HEK293 (cell line): Measurements from ENCODE around the gene DCAF6.

Experiments used
- ATF2 ChIP-seq: fragments of 450-650 bp; formaldehyde crosslinking; IDR thresholded peaks from 2 replicates; pipeline ENCODE4 v1.5.1; 2016; ENCODE audit warnings: missing biosample characterization, missing genetic modification characterization, low read depth
- BCL11B ChIP-seq: fragments of 450-650 bp; formaldehyde crosslinking; IDR thresholded peaks from 2 replicates; pipeline ENCODE4 v1.5.1; 2016; ENCODE audit warnings: low read depth, missing biosample characterization, missing genetic modification characterization
- BCL6B ChIP-seq: fragments of 450-650 bp; formaldehyde crosslinking; IDR thresholded peaks from 2 replicates; pipeline ENCODE4 v1.5.1; 2017; ENCODE audit warnings: missing biosample characterization, missing genetic modification characterization
- CTCF ChIP-seq: fragments of 450-650 bp; formaldehyde crosslinking; IDR thresholded peaks from 2 replicates; pipeline ENCODE4 v1.5.1; 2016; ENCODE audit warnings: missing biosample characterization, missing genetic modification characterization
- GFI1B ChIP-seq: fragments of 450-650 bp; formaldehyde crosslinking; IDR thresholded peaks from 2 replicates; pipeline ENCODE4 v1.5.1; 2016; ENCODE audit warnings: missing biosample characterization, missing genetic modification characterization
- GLI4 ChIP-seq: fragments of 450-650 bp; formaldehyde crosslinking; IDR thresholded peaks from 2 replicates; pipeline ENCODE4 v1.5.1; 2016; ENCODE audit warnings: missing biosample characterization, missing genetic modification characterization
- MYNN ChIP-seq: fragments of 450-650 bp; formaldehyde crosslinking; IDR thresholded peaks from 2 replicates; pipeline ENCODE4 v1.5.1; 2016; ENCODE audit warnings: missing biosample characterization, missing genetic modification characterization, borderline replicate concordance
- YY1 ChIP-seq: fragments of 450-650 bp; formaldehyde crosslinking; IDR thresholded peaks from 2 replicates; pipeline ENCODE4 v1.5.1; 2018; ENCODE audit warnings: missing biosample characterization, missing genetic modification characterization
- ZBTB21 ChIP-seq: fragments of 450-650 bp; formaldehyde crosslinking; IDR thresholded peaks from 2 replicates; pipeline ENCODE4 v1.5.1; 2017; ENCODE audit warnings: missing biosample characterization, missing genetic modification characterization
- ZFP69B ChIP-seq: fragments of 450-650 bp; formaldehyde crosslinking; IDR thresholded peaks from 2 replicates; pipeline ENCODE4 v1.5.1; 2016; ENCODE audit warnings: missing biosample characterization, missing genetic modification characterization
- ZNF174 ChIP-seq: fragments of 450-650 bp; formaldehyde crosslinking; IDR thresholded peaks from 2 replicates; pipeline ENCODE4 v1.5.0; 2017; ENCODE audit warnings: missing biosample characterization, mild to moderate bottlenecking, missing genetic modification characterization
- ZNF362 ChIP-seq: fragments of 450-650 bp; formaldehyde crosslinking; IDR thresholded peaks from 2 replicates; pipeline ENCODE4 v1.5.1; 2016; ENCODE audit warnings: missing biosample characterization, missing genetic modification characterization
- ZNF768 ChIP-seq: fragments of 450-650 bp; formaldehyde crosslinking; IDR thresholded peaks from 2 replicates; pipeline ENCODE4 v1.5.1; 2018; ENCODE audit warnings: missing biosample characterization, mild to moderate bottlenecking, missing genetic modification characterization
- ZSCAN18 ChIP-seq: fragments of 450-650 bp; formaldehyde crosslinking; IDR thresholded peaks from 2 replicates; pipeline ENCODE4 v1.5.1; 2016; ENCODE audit warnings: missing biosample characterization, missing genetic modification characterization

GRCh38 chr1:168005529-168005928 is 69.0 kb downstream of the DCAF6 start:
- TF ChIP-seq ATF2 (no peak), CTCF (tag by site-specific recombination) (no peak), ZNF362 (tag by site-specific recombination) (no peak), BCL11B (no peak), ZNF174 (tag by site-specific recombination) (no peak), GLI4 (tag by site-specific recombination) (no peak), ZFP69B (no peak), GFI1B (tag by site-specific recombination) (no peak), BCL6B (tag by site-specific recombination) (no peak), ZNF768 (no peak), MYNN (tag by site-specific recombination) (no peak), ZBTB21 (tag by site-specific recombination) (no peak), YY1 (no peak), ZSCAN18 (tag by site-specific recombination) (no peak)
